ENCODE data around the gene FGFR2. TPM values are rescaled to one million over a fixed set of nuclear protein-coding genes. Genes with fewer than 3 reads are reported as not detected.

Gene FGFR2
- total and polyA plus RNA-seq, 12 donors, result 0.09 to 0.81 (median 0.51) TPM

DNA sequence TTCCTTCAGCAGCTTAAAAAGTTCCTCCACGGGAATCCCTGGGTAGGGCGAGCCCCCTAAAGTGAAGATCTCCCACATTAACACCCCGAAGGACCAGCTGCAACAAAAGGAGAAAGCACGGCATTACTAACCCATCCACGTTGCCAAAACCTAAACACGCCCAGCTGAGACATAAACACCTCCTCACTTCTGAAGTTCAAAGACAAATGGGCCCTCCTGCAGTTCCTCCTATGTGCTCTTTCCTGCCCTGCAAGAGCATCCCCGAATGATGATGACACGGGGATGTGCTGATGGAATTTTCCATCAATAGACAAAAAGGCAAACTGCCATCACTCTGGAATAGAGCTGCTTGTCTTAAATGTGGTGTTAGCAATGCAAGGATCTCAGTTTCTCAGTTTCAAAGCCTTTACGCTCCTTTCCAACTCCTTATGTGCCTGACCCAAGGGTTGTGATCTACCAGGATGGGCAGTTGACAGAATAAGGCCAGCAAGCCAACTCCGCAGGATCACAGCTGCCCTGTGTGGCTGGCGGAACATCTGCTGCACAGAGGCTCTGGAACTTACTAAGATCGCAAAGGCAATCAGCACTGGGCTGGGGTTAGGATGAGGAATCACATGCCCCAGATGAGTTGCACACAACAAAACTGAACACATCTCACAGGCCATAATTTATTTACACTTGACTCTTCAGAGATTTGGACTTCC lies 112.7 kb downstream of the FGFR2 start:
- Histone ChIP-seq H3K4me1 (no peaks in the 10 kb centered on the region), H3K36me3 (no peaks in the 10 kb centered on the region), H3K27me3 (peaks cover 0 to 3% (median 0%) of the 10 kb centered on the region in 7 donors), H3K27ac (no peak overlapping the region), H3K9me3 (no peaks in the 10 kb centered on the region), H3K4me3 (no peak overlapping the region)
- intact Hi-C loops (cut with DNase I), result no loop called here
- 81 to 82% methylated on average over 12 of the region's 12 CpGs for WGBS, 2 donors
- no peak for DNase-seq
- no peak for ATAC-seq
- TF ChIP-seq, protein P1, sequence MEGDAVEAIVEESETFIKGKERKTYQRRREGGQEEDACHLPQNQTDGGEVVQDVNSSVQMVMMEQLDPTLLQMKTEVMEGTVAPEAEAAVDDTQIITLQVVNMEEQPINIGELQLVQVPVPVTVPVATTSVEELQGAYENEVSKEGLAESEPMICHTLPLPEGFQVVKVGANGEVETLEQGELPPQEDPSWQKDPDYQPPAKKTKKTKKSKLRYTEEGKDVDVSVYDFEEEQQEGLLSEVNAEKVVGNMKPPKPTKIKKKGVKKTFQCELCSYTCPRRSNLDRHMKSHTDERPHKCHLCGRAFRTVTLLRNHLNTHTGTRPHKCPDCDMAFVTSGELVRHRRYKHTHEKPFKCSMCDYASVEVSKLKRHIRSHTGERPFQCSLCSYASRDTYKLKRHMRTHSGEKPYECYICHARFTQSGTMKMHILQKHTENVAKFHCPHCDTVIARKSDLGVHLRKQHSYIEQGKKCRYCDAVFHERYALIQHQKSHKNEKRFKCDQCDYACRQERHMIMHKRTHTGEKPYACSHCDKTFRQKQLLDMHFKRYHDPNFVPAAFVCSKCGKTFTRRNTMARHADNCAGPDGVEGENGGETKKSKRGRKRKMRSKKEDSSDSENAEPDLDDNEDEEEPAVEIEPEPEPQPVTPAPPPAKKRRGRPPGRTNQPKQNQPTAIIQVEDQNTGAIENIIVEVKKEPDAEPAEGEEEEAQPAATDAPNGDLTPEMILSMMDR (IDR thresholded peaks at IDR 0.05), result no peak

DNA sequence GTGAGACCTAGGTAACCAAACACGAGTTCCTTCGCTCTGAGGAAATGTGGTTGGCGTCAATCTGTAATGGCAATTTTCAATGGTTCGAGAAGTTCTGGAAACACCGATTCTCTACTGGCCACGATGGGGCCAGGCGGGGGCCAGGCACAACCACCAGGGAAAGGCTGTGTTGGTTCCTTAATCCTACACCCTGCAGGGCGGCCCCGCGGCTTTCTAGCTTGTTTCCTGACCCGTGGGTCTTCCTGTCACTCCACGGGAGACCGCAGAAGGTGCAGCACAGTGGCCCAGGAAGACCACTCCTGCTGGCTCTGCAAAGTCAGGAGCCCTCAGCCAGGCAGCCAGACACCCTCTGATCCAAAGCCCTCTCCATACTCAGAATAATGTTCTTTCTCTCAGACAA lies 113.4 kb downstream of the FGFR2 start:
- Histone ChIP-seq H3K36me3 (no peaks in the 10 kb centered on the region), H3K4me1 (no peaks in the 10 kb centered on the region), H3K4me3 (no peak overlapping the region), H3K27ac (no peak overlapping the region), H3K9me3 (no peaks in the 10 kb centered on the region), H3K27me3 (peaks cover 0 to 7% (median 0%) of the 10 kb centered on the region in 7 donors)
- intact Hi-C loops (cut with DNase I), result no loop called here
- TF ChIP-seq, protein P1 (IDR thresholded peaks at IDR 0.05), result no peak
- 76 to 84% methylated on average over 13 of the region's 13 CpGs for WGBS, 2 donors
- ATAC-seq (no peak), DNase-seq (no peak)

- Histone ChIP-seq H3K36me3 (no peaks in the 10 kb centered on the region), H3K9me3 (no peaks in the 10 kb centered on the region), H3K4me1 (no peaks in the 10 kb centered on the region), H3K27me3 (peaks cover 0 to 11% (median 0%) of the 10 kb centered on the region in 7 donors), H3K4me3 (no peak overlapping the region), H3K27ac (no peak overlapping the region)
- WGBS, 2 donors, result 82 to 92% methylated on average over 8 of the region's 8 CpGs
- no peak for ATAC-seq
- intact Hi-C loops (cut with DNase I), result no loop called here
- DNase-seq, result no peak
- TF ChIP-seq, protein P1 (IDR thresholded peaks at IDR 0.05), result no peak
Observed at GRCh38 chr10:121484401-121484800, 113.8 kb downstream of the FGFR2 start.

GRCh38 chr10:121481180-121481579 lies 117.1 kb downstream of the FGFR2 start:
- no peak for ATAC-seq
- DNase-seq, result no peak
- TF ChIP-seq, protein P1 (IDR thresholded peaks at IDR 0.05), result no peak
- peaks cover 0 to 14% (median 0%) of the 10 kb centered on the region in 7 donors for H3K27me3 ChIP-seq
- no peaks in the 10 kb centered on the region for H3K36me3 ChIP-seq
- WGBS, 2 donors, result 84% methylated on average over 1 of the region's 1 CpG
- H3K4me3 ChIP-seq, result no peak overlapping the region
- H3K9me3 ChIP-seq, result no peaks in the 10 kb centered on the region
- intact Hi-C loops (cut with DNase I), result no loop called here
- no peak overlapping the region for H3K27ac ChIP-seq
- H3K4me1 ChIP-seq, result no peaks in the 10 kb centered on the region

All from heart right ventricle (tissue), 16 donors.